GM12875 (cell line): ENCODE data around the gene LRRC15.

Source experiments
- H3K4me3 ChIP-seq: one replicate; pipeline ENCODE4 v1.5.1; 2011; ENCODE audit warnings: low read depth, low read length, control low read depth
- TF ChIP-seq, protein P1 (sequence below): IDR thresholded peaks from 2 replicates; pipeline ENCODE4 v1.5.1; 2011; ENCODE audit warnings: low read depth, mild to moderate bottlenecking, control low read depth, inconsistent platforms, low read length, moderate library complexity, borderline replicate concordance; ENCODE audit not compliant: insufficient read depth

The LRRC15 gene

DNA sequence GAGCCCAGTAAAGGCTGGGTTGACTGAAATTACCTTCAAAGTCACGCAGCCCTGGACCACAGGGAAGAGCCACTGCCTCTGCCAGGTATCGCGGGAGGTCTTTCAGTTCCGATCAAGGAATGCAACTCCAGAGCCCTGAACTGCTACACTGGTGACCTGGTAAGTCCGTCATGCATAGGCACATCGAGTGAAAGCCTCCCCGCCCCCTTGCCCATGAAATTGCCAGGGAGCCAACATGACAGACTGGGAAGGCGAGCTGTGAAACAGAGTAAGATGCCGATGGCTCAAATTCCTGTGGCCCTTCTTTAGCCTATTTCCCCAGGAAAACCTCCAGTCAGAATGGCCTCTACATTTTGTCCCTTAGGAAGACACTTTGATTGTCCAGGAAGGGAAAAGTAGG is 31.8 kb upstream of the LRRC15 start:
- H3K4me3 ChIP-seq, result no peak overlapping the region
- TF ChIP-seq, protein P1, sequence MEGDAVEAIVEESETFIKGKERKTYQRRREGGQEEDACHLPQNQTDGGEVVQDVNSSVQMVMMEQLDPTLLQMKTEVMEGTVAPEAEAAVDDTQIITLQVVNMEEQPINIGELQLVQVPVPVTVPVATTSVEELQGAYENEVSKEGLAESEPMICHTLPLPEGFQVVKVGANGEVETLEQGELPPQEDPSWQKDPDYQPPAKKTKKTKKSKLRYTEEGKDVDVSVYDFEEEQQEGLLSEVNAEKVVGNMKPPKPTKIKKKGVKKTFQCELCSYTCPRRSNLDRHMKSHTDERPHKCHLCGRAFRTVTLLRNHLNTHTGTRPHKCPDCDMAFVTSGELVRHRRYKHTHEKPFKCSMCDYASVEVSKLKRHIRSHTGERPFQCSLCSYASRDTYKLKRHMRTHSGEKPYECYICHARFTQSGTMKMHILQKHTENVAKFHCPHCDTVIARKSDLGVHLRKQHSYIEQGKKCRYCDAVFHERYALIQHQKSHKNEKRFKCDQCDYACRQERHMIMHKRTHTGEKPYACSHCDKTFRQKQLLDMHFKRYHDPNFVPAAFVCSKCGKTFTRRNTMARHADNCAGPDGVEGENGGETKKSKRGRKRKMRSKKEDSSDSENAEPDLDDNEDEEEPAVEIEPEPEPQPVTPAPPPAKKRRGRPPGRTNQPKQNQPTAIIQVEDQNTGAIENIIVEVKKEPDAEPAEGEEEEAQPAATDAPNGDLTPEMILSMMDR, result no peak

DNA sequence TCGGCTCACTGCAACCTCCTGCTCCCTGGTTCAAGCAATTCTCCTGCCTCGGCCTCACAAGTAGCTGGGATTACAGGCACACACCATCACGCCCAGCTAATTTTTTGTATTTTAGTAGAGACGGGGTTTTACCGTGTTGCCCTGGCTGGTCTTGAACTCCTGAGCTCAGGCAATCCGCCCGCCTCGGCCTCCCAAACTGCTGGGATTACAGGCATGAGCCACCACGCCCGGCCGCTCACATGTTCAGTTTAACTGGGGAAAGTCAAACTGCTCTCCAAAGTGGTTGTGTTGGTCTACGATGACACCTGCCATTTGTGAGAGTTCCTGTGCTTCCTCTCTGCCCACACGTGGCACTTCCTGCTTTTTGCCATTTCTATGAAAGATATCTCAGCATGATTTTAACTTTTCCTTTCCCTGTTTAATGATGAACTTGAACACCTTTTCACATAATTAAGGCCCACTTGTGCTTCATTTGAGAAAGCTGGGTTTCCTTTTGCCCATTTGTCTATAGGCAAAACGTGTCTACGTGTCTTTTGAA is 30.4 kb upstream of the LRRC15 start:
- H3K4me3 ChIP-seq, result no peak overlapping the region
- TF ChIP-seq, protein P1, result no peak

DNA sequence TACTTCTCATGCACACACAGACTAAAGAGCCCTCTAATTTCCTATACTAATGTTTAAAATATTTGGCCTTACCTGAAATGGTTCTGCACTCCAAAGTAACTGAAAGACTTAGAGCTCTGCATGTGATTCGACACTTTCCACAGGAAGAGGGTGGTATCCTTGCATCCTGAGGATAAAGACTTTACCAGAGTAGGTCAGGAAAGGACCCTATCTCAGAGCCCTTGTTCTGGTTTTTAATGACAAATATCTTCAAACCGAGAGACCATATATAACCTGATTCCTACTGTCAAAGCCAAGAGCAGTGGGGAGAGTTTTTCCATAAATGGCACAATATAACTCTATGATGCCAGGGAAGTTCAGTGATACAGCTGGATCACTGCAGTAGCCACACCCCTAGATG is 29.6 kb upstream of the LRRC15 start, which contains the start of gene GP5:
TSS of gene GP5 (minus strand) at position 101 of the 400 bp plus-strand sequence. CDS start 984 bp downstream, outside the sequence.
- TF ChIP-seq, protein P1, result no peak
- no peak within 1 kb of the TSS for H3K4me3 ChIP-seq

DNA sequence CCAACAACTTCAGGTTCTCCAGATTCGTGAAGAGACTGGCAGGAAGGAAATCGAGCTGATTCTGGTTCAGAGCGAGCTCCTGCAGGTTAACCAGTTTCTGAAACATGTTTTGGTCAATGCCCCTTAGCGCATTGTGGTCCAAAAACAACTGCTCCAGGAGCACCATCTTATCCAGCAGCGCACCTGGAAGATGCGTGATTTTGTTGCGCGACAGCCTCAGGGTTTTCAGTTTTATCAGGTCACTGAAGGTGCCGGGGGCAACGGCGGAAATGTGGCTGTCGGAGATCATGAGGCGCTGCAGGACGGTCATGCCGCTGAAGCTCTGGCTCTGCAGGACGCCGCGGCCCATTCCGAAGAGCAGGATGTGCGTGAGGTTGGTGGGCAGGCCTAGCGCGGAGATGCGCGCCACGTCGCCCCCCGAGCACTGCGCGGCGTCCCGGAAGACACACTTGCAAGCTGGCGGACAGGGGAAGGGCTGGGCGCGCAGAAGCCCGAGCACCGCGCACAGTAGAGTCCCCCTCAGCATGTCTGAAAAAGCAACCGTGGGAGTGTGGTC is 28.3 kb upstream of the LRRC15 start:
- H3K4me3 ChIP-seq, result no peak overlapping the region
- TF ChIP-seq, protein P1, result no peak

DNA sequence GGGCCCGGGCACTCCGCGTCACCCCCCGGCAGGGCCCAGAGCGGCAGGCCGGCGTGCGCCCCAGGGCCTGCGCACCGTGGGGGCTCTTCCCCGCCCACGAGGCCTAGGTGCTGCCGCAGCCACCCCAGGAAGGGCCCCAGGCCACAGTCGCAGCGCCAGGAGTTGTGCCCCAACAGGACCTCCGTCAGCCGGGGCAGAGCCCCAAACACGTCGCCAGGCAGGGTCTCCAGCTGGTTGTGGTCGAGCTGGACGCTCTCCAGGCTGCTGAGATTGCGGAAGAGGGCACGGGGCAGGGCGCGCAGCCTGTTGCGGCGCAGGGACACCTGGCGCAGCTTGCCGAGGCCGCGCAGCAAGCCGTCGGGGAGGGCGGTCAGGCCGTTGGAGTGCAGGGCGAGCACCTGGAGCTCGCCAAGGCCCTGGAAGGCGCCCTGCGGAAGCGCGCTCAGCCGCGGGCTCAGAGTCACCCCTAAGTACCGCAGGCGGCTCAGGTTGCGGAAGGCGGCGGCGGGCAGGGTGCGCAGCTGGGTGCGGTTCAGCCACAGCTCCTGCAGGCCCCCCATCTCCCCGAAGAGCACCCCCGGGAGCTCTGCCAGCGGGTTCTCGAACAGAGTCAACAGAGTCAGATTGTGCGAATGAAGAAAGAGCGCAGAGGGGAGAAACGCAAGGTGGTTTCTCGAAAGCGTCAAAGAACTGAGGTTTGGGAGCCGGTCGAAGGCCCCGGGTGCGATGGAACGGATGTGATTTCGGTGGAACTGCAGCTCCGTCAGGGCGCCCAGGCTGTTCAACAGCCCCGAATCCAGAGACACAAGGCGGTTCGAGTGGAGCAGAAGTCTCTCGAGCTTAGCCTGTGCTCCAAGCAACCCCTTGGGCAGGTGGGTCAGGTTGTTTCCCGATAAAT is 27.6 kb upstream of the LRRC15 start:
- TF ChIP-seq, protein P1, result no peak
- no peak overlapping the region for H3K4me3 ChIP-seq

DNA sequence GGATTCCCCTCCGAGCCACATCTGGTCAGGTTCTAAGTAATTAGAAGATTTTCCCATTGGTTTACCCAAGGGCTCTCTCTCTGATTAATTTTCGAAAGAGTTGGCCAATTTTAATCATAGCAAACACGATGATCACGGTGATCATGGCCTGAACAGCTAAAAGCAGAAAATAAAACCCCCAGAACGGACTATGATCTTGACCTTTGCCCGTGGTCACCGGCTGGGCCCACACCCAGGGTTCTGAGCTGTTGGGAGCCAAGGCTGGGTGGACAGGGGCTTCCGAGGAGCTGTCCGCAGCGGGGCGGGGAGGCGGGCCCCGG is 27.0 kb upstream of the LRRC15 start:
- TF ChIP-seq, protein P1, result no peak
- H3K4me3 ChIP-seq, result no peak overlapping the region
